ENCODE results near the gene IL34.

Gene IL34

GRCh38 chr16:70702624-70703023, 56.3 kb downstream of the IL34 start:
- DNase-seq (ENCODE audit: low read depth): no peak

DNA sequence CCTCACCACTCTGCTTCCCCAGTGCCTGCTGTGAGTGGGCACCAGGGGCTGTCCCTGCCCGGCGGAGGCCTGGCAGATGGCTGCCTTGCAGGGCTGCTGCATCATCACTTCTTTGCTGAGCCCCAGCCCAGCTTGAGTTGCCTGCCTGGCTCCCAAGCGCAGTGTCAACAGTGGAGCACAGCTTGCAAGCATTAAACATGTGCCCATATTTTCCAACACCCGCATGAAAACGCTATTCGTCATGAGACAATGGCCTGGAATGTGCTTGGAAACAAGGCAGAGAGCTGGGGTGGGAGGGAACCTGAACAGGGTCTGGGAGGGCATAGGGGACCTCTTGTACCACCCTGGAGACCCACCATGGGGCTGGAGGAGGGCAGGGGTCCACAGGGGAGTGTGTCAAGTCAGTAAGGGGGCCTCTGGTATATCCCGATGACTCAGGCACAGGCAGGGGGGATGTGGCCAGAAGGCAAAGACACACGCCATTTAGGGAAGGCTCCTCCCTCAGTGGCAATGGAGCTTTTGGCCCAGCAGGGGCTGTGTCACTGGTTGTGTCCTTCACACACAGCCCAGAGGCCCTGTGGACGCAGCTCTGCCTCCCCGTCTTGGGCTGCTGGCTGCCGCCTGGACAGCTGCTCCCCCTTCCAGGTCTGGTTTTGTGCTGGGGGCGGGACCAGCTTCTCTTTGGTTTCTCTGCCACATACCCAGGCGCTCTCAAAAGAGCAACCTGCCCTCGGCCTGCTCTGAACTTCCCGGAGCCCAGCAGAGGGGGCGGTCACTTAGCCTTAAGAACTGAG, 56.9 kb downstream of the IL34 start:
- DNase-seq (ENCODE audit: low read depth): no peak

- DNase-seq (ENCODE audit: low read depth): no peak
These were observed 57.5 kb downstream of the IL34 start for GRCh38 chr16:70703835-70704381.

GRCh38 chr16:70704586-70704985, 58.2 kb downstream of the IL34 start:
- no peak for DNase-seq (ENCODE audit: low read depth)

DNA sequence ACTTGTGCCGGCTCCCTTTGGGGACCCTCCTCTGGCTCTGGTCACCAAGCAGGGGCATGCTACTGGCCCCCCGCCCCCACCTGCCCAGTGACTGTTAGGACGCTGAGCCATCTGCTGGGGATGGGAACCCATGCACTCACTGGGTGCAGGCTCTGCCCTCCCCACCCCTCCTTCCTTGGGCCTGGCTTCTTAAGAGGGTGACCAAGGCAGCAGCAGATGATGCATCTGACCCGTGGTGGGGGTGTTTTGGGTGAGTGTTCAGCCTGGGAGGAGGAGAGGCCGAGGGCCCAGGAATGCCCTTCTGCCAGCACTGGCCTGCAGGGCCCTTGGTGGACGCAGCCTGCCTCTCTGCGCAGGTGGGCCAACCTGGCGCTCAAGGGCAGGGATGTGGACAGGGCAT, 58.7 kb downstream of the IL34 start:
- DNase-seq (ENCODE audit: low read depth): no peak

GRCh38 chr16:70706948-70707465, 60.6 kb downstream of the IL34 start:
- no peak for DNase-seq (ENCODE audit: low read depth)

- no peak for DNase-seq (ENCODE audit: low read depth)
These were observed 62.2 kb downstream of the IL34 start for GRCh38 chr16:70708366-70709246.

DNA sequence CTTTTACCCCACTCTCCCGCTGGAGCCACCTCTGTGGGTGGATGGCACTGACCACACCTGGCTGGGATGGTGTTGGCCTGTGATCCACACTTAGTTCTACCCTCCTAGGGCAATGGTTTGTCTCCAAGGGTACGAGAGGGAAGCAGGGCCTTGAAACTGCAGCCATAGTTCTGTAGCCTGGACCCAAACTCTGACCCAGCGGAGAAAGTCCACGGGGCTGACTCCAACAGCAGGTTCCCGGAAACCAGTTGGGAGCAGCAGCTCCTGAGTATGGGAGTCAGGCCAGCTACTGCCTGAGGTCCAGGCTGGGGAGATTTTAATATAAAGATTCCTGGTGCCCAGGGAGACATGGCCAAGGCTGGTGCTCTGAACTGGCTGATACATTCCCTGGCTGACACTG, 63.1 kb downstream of the IL34 start:
- DNase-seq (ENCODE audit: low read depth): no peak

- no peak for DNase-seq (ENCODE audit: low read depth)
These were observed 63.6 kb downstream of the IL34 start for GRCh38 chr16:70709942-70710341.

Measured in activated T-helper 9 cell treated with anti-CD3 and anti-CD28 coated beads, Interleukin-2, amount 50 U/mL, for 16 hours (primary cell).